Stimulated activated CD8-positive, alpha-beta memory T cell treated with anti-CD3 and anti-CD28 coated beads, Interleukin-15, amount 100 ng/mL, for 1 hour (primary cell): ENCODE results near the gene CPS1.

Experiments
- DNase-seq: peaks from one replicate; pipeline ENCODE4 v3.0.0-alpha.2; 2020; ENCODE audit warnings: low read depth

CPS1 gene

DNA sequence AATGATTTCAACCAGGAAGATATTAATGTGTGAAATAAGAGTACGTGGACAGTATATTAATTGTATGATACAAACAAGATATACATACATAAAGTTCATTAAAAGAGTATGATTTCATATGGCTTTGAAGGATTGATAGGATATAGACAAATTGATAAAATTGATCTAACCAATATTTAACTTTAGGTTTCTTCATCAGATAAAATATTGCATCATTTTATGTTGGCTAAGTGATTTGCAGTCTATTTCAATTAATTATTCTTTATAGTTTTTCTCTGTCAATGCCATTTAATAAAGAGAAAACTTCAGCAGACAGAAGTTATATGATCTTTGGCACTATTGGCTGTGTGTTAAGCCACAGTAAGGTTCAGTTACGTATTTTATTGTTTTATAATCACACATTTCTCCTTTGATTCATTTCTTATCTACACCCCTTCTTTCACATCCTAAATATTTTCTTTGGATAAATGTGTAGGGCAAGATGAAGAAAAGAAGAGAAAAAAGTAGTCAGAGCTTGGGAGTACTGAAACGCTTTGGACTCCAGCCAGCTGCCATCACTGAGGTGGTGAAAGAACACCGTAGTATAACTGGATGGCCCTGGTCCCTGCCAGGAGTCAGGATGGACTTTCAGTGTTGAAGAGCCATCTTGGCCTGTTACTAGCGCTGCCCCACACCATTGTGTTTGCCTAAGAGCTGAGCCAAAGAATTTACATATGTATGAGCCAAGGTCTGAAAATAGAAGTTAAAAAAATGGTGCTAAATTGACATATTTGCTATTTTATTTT, 9.8 kb upstream of the CPS1 start:
- DNase-seq, result no peak

GRCh38 chr2:210548031-210548430, 8.4 kb upstream of the CPS1 start:
- no peak for DNase-seq

DNA sequence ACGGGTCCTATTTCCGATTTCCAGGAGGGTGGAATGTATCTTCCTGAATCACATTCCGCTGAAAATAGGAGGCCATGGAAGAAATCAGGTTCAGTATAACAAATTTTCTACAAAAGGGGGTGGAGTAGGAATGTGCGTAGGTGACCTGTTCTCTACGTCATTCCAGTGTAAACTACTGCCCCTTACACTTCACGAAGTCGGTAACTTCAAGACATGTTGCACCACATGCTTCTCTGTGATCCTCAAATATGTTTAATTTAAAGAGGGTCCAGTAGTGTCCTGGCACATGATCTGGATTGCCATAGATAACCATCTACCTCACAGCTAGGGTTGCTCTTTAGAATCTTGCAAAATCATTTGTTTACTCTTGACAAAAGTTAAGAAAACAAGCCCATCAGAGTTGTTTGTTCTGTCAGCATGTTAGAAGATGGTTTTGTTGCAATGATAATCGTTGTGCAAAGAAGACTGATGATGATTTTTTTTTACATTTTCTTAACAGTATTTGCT, 7.5 kb upstream of the CPS1 start:
- no peak for DNase-seq

GRCh38 chr2:210551001-210551400, 5.4 kb upstream of the CPS1 start:
- DNase-seq, result no peak

GRCh38 chr2:210553373-210553772, 3.0 kb upstream of the CPS1 start:
- no peak for DNase-seq

GRCh38 chr2:210555555-210555954, 844 bp upstream of the CPS1 start:
- no peak for DNase-seq

DNA sequence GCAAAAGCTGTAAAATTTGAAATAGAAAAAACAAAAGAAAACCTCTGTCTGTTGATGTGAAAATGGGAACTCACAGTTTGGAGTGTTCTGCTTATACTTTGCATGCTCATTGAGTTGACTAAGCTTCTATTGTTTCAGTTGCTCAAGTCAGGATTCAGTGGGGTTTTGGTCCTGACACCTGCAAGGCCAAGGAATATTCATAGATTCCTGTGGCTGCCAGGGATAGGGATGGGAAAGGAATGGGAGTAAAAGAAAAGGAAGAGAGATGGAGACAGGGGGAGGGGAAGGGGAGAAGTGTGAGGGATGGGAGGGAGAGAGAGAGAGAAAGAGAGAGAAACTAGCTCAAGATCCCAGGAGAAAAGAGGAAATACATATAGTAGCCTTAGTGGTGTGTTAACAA, 1.3 kb downstream of the CPS1 start:
- DNase-seq, result no peak

GRCh38 chr2:210558708-210559107, 2.3 kb downstream of the CPS1 start:
- no peak for DNase-seq

GRCh38 chr2:210559182-210559581, 2.8 kb downstream of the CPS1 start:
- DNase-seq, result no peak

DNA sequence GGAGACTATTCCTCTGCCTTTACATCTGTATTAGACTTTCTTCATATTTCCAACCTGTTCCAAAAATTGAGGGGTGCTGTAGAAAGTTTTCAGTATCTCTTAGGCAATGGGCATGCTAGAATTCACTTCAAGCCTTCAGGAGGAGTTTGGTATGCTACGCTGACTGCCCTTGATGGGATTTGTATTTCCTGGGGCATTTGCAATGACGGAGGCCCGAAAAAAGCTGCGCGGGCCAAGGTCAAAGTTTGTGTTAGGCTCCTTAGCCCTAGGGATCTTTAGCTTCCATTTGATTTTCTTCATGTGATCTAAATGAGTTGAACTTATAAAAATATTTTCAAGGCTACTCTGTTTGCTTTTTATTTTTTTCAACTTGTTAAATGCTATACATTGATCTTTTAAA, 5.1 kb downstream of the CPS1 start:
- DNase-seq, result no peak

DNA sequence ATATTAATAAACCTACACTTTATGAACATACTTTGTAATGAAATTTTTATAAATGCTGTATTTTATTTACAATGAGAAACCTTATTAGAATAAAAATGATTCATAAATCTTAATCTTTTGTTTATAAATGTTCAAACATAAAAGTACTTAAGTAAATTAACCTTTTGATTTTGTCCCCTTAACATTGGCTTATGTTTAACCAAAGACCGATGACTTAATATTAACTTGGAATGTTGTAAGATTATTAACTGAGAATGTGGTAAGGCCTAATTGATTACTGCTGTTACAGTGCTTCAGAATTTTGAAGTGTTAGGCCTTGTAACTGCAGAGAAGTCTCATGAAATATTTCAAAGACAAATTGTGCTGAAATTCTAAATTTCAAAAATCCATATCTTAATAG, 5.7 kb downstream of the CPS1 start:
- no peak for DNase-seq

DNA sequence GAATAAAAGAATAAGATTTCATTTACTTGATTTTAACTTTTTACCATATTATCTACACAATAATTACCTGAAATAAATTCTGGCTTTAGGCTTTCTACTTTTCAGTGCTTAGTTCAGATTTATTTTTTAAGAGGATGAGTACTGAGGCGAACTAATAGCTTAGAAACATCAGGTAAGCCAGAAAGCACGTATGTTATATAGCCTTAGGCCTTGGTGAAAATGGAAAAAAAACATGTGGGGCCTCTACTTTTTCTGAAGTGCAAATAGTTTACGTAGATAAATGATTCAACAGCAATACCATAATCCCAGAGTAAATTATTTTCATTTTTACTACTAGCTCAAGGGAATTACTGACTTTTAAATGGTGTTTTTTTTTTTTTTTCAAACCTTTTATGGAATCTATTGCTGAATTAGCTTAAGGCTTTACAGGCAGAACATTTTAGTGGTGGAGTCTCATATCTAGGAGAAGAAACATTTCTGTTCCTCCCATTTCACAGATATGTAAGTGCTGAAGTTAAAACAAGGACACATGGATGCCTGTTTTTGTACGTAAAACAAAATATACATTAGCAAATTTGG, 6.2 kb downstream of the CPS1 start:
- no peak for DNase-seq

GRCh38 chr2:210567279-210567678, 10.9 kb downstream of the CPS1 start:
- DNase-seq, result no peak

DNA sequence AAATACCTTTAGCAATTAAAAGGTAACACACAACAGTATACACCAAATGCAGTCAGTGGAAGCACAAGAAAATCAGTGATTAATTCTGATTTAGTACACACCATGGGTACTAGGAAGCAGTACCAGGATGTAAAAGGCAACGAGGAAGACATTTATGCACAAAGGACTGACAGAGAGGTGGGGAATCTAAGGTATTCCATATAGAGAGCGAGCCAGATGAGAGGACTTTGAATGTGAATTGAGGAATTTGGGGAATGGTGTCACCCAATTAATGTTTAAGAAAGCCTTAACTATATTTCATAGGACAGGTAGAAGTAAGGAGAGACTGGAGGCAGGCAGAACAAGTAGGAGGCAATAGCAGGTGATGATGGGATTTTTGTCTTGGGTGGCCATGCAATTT, 11.7 kb downstream of the CPS1 start:
- no peak for DNase-seq

GRCh38 chr2:210577263-210578071, 21.1 kb downstream of the CPS1 start:
- no peak for DNase-seq

DNA sequence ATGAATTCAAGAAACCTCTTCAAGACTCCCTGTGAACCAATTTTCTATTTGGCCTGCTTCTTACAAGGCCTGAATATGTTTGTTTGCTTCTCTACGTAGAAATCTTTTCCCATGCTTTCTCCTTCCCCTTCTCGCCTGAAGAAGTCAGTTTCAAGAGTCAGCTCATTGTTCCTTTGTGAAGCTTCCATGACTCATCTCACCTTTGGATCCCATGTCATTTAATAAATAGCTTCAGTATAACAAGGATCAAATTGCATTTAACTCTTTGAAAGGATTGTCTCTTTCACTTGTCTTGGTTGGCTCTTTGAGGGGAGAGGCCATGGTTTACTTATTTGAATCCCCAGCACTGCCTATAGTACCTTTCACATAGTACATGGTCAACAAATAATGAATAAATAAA, 28.4 kb downstream of the CPS1 start:
- DNase-seq, result no peak

DNA sequence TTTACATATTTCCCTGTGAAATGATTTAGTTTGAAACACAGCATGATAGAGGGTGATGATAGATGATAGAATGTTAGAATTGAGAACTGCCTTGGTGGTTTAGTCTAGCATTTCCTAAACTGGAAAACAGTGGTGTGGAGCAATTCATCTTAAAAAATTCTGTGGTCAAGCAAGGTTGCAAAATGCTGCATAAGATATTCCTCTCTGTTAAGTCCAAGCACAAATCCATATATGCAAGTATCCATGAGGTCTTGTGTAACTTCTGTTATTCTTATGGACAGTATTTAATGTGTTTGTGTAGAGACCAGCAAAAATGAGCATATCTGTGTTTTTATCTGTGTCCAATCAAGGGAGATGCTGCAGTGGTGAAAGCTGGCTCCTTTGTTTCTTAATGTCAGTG, 30.0 kb downstream of the CPS1 start:
- DNase-seq, result no peak

DNA sequence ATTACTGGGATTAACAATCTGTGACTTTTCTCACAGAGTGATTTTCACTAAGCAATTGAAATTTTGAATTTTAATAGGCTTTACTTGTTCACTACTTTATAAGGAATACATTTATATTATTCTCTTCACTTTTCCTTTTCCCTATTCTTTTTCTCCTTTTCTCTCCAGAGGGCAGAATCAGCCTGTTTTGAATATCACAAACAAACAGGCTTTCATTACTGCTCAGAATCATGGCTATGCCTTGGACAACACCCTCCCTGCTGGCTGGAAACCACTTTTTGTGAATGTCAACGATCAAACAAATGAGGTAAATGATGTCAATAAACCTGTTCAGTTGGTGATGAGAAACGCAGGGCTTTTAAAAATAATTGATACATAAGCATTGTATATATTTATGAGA, 35.3 kb downstream of the CPS1 start:
- DNase-seq, result no peak

GRCh38 chr2:210592726-210593125, 36.3 kb downstream of the CPS1 start:
- DNase-seq, result no peak

GRCh38 chr2:210593166-210593565, 36.8 kb downstream of the CPS1 start:
- no peak for DNase-seq

GRCh38 chr2:210598219-210598618, 41.8 kb downstream of the CPS1 start:
- DNase-seq, result no peak

DNA sequence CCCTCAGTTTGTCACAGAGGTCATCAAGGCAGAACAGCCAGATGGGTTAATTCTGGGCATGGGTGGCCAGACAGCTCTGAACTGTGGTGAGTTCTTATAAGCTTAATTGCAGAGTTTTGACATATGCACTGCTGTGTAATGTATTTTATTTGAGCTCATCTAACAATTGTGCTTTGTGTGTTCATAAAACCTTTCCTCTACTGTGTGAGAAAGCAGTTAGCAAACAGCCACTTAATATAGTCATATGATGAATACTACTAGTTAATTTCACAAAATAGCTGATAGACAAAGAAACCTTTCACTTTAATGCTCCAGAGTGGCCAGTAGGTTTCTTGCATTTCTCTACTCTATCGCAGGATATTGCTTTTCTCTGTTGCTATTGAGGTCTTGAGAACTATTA, 43.1 kb downstream of the CPS1 start:
- DNase-seq, result no peak

DNA sequence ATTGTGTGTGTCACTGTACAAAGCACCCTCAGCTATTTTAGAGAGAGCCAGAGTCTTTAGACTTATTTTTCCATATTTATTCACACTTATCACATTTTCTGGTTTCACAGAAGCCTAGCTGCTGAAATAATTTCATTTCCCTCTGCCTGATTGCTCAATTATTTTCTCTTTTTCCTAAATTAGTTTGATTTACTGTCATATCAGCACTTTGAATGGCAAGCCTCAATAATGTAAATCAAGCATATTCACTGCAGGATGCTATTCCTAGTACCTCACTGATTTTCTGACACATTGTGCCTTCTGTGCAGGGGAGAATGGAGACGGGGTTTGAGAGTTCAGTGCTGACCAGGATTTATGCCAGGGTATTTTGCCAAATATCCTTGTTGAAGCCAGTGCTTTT, 48.3 kb downstream of the CPS1 start:
- no peak for DNase-seq
